ES-I3 (cell line): ENCODE results near the gene RBL2.
A peak's percentile ranks its signal among the peaks of the same experiment; 100 is the strongest.

Experiments used
- H3K36me3 ChIP-seq: 2 replicates; pipeline ENCODE4 v1.6.1; 2013; ENCODE audit warnings: mild to moderate bottlenecking, low read length, control low read depth, moderate library complexity; ENCODE audit not compliant: insufficient read depth
- H3K4me1 ChIP-seq: 2 replicates; pipeline ENCODE4 v1.6.1; 2013; ENCODE audit warnings: mild to moderate bottlenecking, control low read depth, low read length; ENCODE audit not compliant: insufficient read depth
- H3K9ac ChIP-seq: 2 replicates; pipeline ENCODE4 v1.6.1; 2013; ENCODE audit warnings: low read depth, mild to moderate bottlenecking, low read length, moderate library complexity
- H3K9me3 ChIP-seq: 2 replicates; pipeline ENCODE4 v1.6.1; 2013; ENCODE audit warnings: mild to moderate bottlenecking, low read length, moderate library complexity; ENCODE audit not compliant: control insufficient read depth, insufficient read depth

Gene RBL2

GRCh38 chr16:53430363-53430762, 3.9 kb upstream of the RBL2 start:
- H3K4me1 ChIP-seq = no peaks in the 10 kb centered on the region
- no peaks in the 10 kb centered on the region for H3K36me3 ChIP-seq
- peaks cover 3% of the 10 kb centered on the region for H3K9me3 ChIP-seq
- no peak overlapping the region for H3K9ac ChIP-seq

- Histone ChIP-seq H3K4me1 (no peaks in the 10 kb centered on the region), H3K9me3 (no peaks in the 10 kb centered on the region; the same call in 1 of the 2 replicates), H3K36me3 (no peaks in the 10 kb centered on the region), H3K9ac (peak overlapping the region; percentile 91)
Observed at GRCh38 chr16:53433509-53433908, 762 bp upstream of the RBL2 start.

GRCh38 chr16:53433930-53434376, 318 bp upstream of the RBL2 start:
- H3K9me3 ChIP-seq = no peaks in the 10 kb centered on the region; the same call in 1 of the 2 replicates
- no peaks in the 10 kb centered on the region for H3K4me1 ChIP-seq
- no peaks in the 10 kb centered on the region for H3K36me3 ChIP-seq
- peak overlapping the region; percentile 91 for H3K9ac ChIP-seq

GRCh38 chr16:53435066-53435688, 906 bp downstream of the RBL2 start:
- H3K36me3 ChIP-seq = no peaks in the 10 kb centered on the region
- no peaks in the 10 kb centered on the region for H3K4me1 ChIP-seq
- H3K9ac ChIP-seq = peak overlapping the region; percentile 91
- H3K9me3 ChIP-seq = no peaks in the 10 kb centered on the region; the same call in 1 of the 2 replicates

GRCh38 chr16:53440125-53440524, 5.9 kb downstream of the RBL2 start:
- H3K36me3 ChIP-seq = no peaks in the 10 kb centered on the region
- H3K9me3 ChIP-seq = no peaks in the 10 kb centered on the region
- no peak overlapping the region for H3K9ac ChIP-seq
- H3K4me1 ChIP-seq = no peaks in the 10 kb centered on the region

- no peaks in the 10 kb centered on the region for H3K9me3 ChIP-seq
- no peak overlapping the region for H3K9ac ChIP-seq
- no peaks in the 10 kb centered on the region for H3K36me3 ChIP-seq
- H3K4me1 ChIP-seq = no peaks in the 10 kb centered on the region
Observed at GRCh38 chr16:53445534-53445933, 11.3 kb downstream of the RBL2 start.

GRCh38 chr16:53446090-53446489, 11.8 kb downstream of the RBL2 start:
- H3K36me3 ChIP-seq = no peaks in the 10 kb centered on the region
- no peak overlapping the region for H3K9ac ChIP-seq
- H3K4me1 ChIP-seq = no peaks in the 10 kb centered on the region
- H3K9me3 ChIP-seq = no peaks in the 10 kb centered on the region

GRCh38 chr16:53449816-53450517, 15.7 kb downstream of the RBL2 start:
- H3K9ac ChIP-seq = no peak overlapping the region
- no peaks in the 10 kb centered on the region for H3K4me1 ChIP-seq
- H3K36me3 ChIP-seq = no peaks in the 10 kb centered on the region
- no peaks in the 10 kb centered on the region for H3K9me3 ChIP-seq

GRCh38 chr16:53453928-53454327, 19.7 kb downstream of the RBL2 start:
- peaks cover 3% of the 10 kb centered on the region; the same call in 1 of the 2 replicates for H3K4me1 ChIP-seq
- H3K36me3 ChIP-seq = peaks cover 12% of the 10 kb centered on the region; the same call in 1 of the 2 replicates
- no peaks in the 10 kb centered on the region for H3K9me3 ChIP-seq
- no peak overlapping the region for H3K9ac ChIP-seq

- H3K36me3 ChIP-seq = peaks cover 12% of the 10 kb centered on the region
- no peak overlapping the region for H3K9ac ChIP-seq
- peaks cover 3% of the 10 kb centered on the region; the same call in 1 of the 2 replicates for H3K4me1 ChIP-seq
- no peaks in the 10 kb centered on the region for H3K9me3 ChIP-seq
Observed at GRCh38 chr16:53456625-53457024, 22.4 kb downstream of the RBL2 start.

- Histone ChIP-seq H3K9ac (no peak overlapping the region), H3K4me1 (peaks cover 3% of the 10 kb centered on the region; the same call in 1 of the 2 replicates), H3K36me3 (peaks cover 12% of the 10 kb centered on the region), H3K9me3 (no peaks in the 10 kb centered on the region)
Observed at GRCh38 chr16:53457670-53458069, 23.4 kb downstream of the RBL2 start.

- Histone ChIP-seq H3K36me3 (peaks cover 12% of the 10 kb centered on the region), H3K4me1 (peaks cover 3% of the 10 kb centered on the region; the same call in 1 of the 2 replicates), H3K9ac (no peak overlapping the region)
Observed at GRCh38 chr16:53458635-53459034, 24.4 kb downstream of the RBL2 start.

GRCh38 chr16:53465606-53466280, 31.5 kb downstream of the RBL2 start:
- Histone ChIP-seq H3K36me3 (peaks cover 10% of the 10 kb centered on the region), H3K4me1 (no peaks in the 10 kb centered on the region), H3K9me3 (no peaks in the 10 kb centered on the region), H3K9ac (no peak overlapping the region)

More at GRCh38 chr16:53458635-53459034, 24.4 kb downstream of the RBL2 start:
- H3K9me3 ChIP-seq = no peaks in the 10 kb centered on the region

GRCh38 chr16:53476867-53477266, 42.6 kb downstream of the RBL2 start:
- H3K36me3 ChIP-seq = peaks cover 10% of the 10 kb centered on the region
- no peaks in the 10 kb centered on the region for H3K9me3 ChIP-seq

More at GRCh38 chr16:53476867-53477266, 42.6 kb downstream of the RBL2 start:
- Histone ChIP-seq H3K4me1 (no peaks in the 10 kb centered on the region), H3K9ac (no peak overlapping the region)
